Stimulated activated CD8-positive, alpha-beta memory T cell treated with anti-CD3 and anti-CD28 coated beads, Interleukin-7, amount 100 ng/mL, for 1 hour (primary cell): ENCODE data around the gene FLRT1.

Experiments used
- DNase-seq, 2 donors: peaks; one replicate each; pipeline ENCODE4 v3.0.0-alpha.2; 2020; ENCODE audit warnings: low read depth in 2 of 2

Gene FLRT1

GRCh38 chr11:64067230-64067993, 31.7 kb downstream of the FLRT1 start:
- no peak for DNase-seq

- DNase-seq, result no peak
These were observed 33.1 kb downstream of the FLRT1 start for GRCh38 chr11:64068705-64069400.

GRCh38 chr11:64069401-64070313, 33.9 kb downstream of the FLRT1 start:
- DNase-seq, result no peak

GRCh38 chr11:64070314-64070681, 34.6 kb downstream of the FLRT1 start:
- DNase-seq, result no peak

GRCh38 chr11:64071849-64072248, 36.1 kb downstream of the FLRT1 start:
- no peak for DNase-seq

- DNase-seq, result no peak
These were observed 36.7 kb downstream of the FLRT1 start for GRCh38 chr11:64072403-64072802.

GRCh38 chr11:64072871-64073270, 37.1 kb downstream of the FLRT1 start:
- DNase-seq, result no peak

- DNase-seq, result no peak
These were observed 37.8 kb downstream of the FLRT1 start for GRCh38 chr11:64073542-64073941.

GRCh38 chr11:64074239-64074638, 38.5 kb downstream of the FLRT1 start:
- no peak for DNase-seq

GRCh38 chr11:64076758-64077157, 41.0 kb downstream of the FLRT1 start:
- no peak for DNase-seq

GRCh38 chr11:64077607-64078006, 41.9 kb downstream of the FLRT1 start:
- DNase-seq, result no peak

GRCh38 chr11:64078284-64078683, 42.6 kb downstream of the FLRT1 start:
- DNase-seq, result no peak

- no peak for DNase-seq
These were observed 43.2 kb downstream of the FLRT1 start for GRCh38 chr11:64078905-64079304.

- no peak for DNase-seq
These were observed 44.7 kb downstream of the FLRT1 start for GRCh38 chr11:64080390-64080789.

- DNase-seq, result no peak
These were observed 46.2 kb downstream of the FLRT1 start for GRCh38 chr11:64081745-64082442.

GRCh38 chr11:64083398-64084080, 47.8 kb downstream of the FLRT1 start:
- no peak for DNase-seq

- no peak for DNase-seq
These were observed 48.6 kb downstream of the FLRT1 start for GRCh38 chr11:64084146-64084950.

- DNase-seq, result no peak
These were observed 49.4 kb downstream of the FLRT1 start for GRCh38 chr11:64084951-64085710.
